ENCODE measurements around the gene DOCK4.

The DOCK4 gene

DNA sequence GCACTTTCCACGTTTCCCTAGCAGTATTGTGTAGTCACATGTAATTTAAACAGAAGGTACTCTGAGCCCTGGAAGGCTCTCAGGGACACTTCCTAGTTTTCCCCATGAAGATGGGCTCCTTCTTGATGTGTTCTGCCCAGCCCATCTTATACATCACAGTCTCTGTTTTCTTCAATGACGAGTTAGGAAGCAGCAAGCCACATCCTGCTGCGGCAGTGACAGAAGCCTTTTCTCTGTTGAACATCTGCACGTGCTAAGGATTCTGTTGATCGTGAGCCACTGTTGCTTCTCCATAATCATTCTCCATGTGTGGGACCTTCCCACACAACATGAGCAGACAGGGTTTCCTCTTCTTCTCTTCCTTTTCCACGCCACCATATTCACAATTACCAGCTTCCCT lies 346.0 kb downstream of the DOCK4 start:
- Histone ChIP-seq H3K23ac (ENCODE audit: low read length) (no peak overlapping the region), H2BK120ac (ENCODE audit: low read depth, low read length) (no peak overlapping the region), H3K79me2 (ENCODE audit: control insufficient read depth, insufficient read depth, low read length) (no peaks in the 10 kb centered on the region), H2BK15ac (replicated peaks; ENCODE audit: low read depth) (no peak overlapping the region), H3K4ac (ENCODE audit: low read depth, low read length) (no peak overlapping the region), H2BK5ac (ENCODE audit: low read length) (no peak overlapping the region), H2AK5ac (ENCODE audit: low read length) (no peak overlapping the region), H3K4me2 (ENCODE audit: low read length) (no peak overlapping the region), H3K27me3 (ENCODE audit: insufficient read depth, low read length, poor library complexity) (no peaks in the 10 kb centered on the region), H3K4me3 (ENCODE audit: low read length) (no peak overlapping the region), H3K27ac (ENCODE audit: low read depth, low read length) (no peak overlapping the region), H3K18ac (ENCODE audit: low read length) (no peak overlapping the region), H4K5ac (ENCODE audit: low read length) (no peak overlapping the region), H3K9ac (ENCODE audit: low read length) (no peak overlapping the region), H3K36me3 (ENCODE audit: control insufficient read depth, insufficient read depth, low read length) (peaks cover 4% of the 10 kb centered on the region), H3K79me1 (ENCODE audit: low read length) (no peaks in the 10 kb centered on the region), H3K56ac (ENCODE audit: low read length) (no peak overlapping the region), H4K8ac (ENCODE audit: low read depth, low read length) (no peak overlapping the region), H3K4me1 (ENCODE audit: control insufficient read depth, low read depth, low read length) (no peaks in the 10 kb centered on the region)
- no CpG with 5 or more reads among the region's 6 CpGs for WGBS (ENCODE audit: extremely low coverage, insufficient coverage, low lambda C conversion rate)
- no peak for DNase-seq

DNA sequence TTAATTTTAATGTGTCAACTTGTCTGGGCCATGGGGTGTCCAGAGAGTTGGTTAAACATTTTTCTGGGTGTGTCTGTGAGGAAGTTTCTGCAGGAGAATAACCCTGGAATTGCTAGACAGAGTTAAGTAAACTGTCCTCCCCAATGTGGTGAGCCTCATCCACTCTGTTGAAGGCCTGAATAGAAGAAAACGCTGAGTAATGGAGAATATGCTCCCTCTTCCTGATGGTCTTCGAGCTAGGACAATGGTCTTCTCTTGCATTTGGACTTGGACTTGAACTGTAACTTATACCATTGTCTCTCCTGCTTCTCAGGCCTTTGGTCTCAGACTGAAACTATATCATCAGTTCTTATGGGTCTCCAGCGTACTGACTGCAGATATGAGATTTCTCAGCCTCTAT lies 347.9 kb downstream of the DOCK4 start:
- no peaks in the 10 kb centered on the region for H3K79me2 ChIP-seq (ENCODE audit: control insufficient read depth, insufficient read depth, low read length)
- no peak overlapping the region for H3K4me3 ChIP-seq (ENCODE audit: low read length)
- no peak overlapping the region for H3K4me2 ChIP-seq (ENCODE audit: low read length)
- no peak overlapping the region for H2AK5ac ChIP-seq (ENCODE audit: low read length)
- no peaks in the 10 kb centered on the region for H3K79me1 ChIP-seq (ENCODE audit: low read length)
- H3K4me1 ChIP-seq (ENCODE audit: control insufficient read depth, low read depth, low read length), result peaks cover 2% of the 10 kb centered on the region
- peaks cover 4% of the 10 kb centered on the region for H3K36me3 ChIP-seq (ENCODE audit: control insufficient read depth, insufficient read depth, low read length)
- no peak overlapping the region for H3K27ac ChIP-seq (ENCODE audit: low read depth, low read length)
- no peak overlapping the region for H2BK15ac ChIP-seq (replicated peaks; ENCODE audit: low read depth)
- H3K4ac ChIP-seq (ENCODE audit: low read depth, low read length), result no peak overlapping the region
- H3K18ac ChIP-seq (ENCODE audit: low read length), result no peak overlapping the region
- no peak overlapping the region for H4K8ac ChIP-seq (ENCODE audit: low read depth, low read length)
- H2BK120ac ChIP-seq (ENCODE audit: low read depth, low read length), result no peak overlapping the region
- no peak overlapping the region for H3K23ac ChIP-seq (ENCODE audit: low read length)
- no CpG with 5 or more reads among the region's 3 CpGs for WGBS (ENCODE audit: extremely low coverage, insufficient coverage, low lambda C conversion rate)
- DNase-seq, result no peak
- no peaks in the 10 kb centered on the region for H3K27me3 ChIP-seq (ENCODE audit: insufficient read depth, low read length, poor library complexity)
- no peak overlapping the region for H3K9ac ChIP-seq (ENCODE audit: low read length)
- H4K5ac ChIP-seq (ENCODE audit: low read length), result no peak overlapping the region
- H3K56ac ChIP-seq (ENCODE audit: low read length), result no peak overlapping the region
- H2BK5ac ChIP-seq (ENCODE audit: low read length), result no peak overlapping the region

DNA sequence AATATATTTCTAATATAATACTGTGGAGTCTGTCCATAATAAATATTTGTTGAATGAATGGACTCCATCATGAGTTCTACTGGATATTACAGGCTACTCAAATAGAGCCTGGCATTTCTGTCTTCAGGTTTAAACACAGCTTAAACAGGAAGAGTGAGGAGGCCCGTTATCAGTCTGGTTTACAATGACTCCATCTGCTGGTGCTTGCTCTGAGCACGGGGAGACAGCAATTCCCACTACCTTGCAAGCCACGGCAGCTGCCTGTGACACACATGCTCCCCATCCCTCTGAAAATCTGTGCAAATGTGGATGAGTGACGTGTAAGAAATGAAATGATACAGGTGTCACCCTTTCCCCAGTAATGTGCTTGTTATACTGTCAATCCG lies 350.4 kb downstream of the DOCK4 start:
- no peak overlapping the region for H2AK5ac ChIP-seq (ENCODE audit: low read length)
- H3K36me3 ChIP-seq (ENCODE audit: control insufficient read depth, insufficient read depth, low read length), result peaks cover 4% of the 10 kb centered on the region
- no peak overlapping the region for H2BK5ac ChIP-seq (ENCODE audit: low read length)
- no peak overlapping the region for H2BK15ac ChIP-seq (replicated peaks; ENCODE audit: low read depth)
- no peak overlapping the region for H4K5ac ChIP-seq (ENCODE audit: low read length)
- peaks cover 8% of the 10 kb centered on the region for H3K4me1 ChIP-seq (ENCODE audit: control insufficient read depth, low read depth, low read length)
- H3K27me3 ChIP-seq (ENCODE audit: insufficient read depth, low read length, poor library complexity), result no peaks in the 10 kb centered on the region
- H3K79me2 ChIP-seq (ENCODE audit: control insufficient read depth, insufficient read depth, low read length), result no peaks in the 10 kb centered on the region
- H3K79me1 ChIP-seq (ENCODE audit: low read length), result no peaks in the 10 kb centered on the region
- no peak overlapping the region for H3K27ac ChIP-seq (ENCODE audit: low read depth, low read length)
- H2BK120ac ChIP-seq (ENCODE audit: low read depth, low read length), result no peak overlapping the region
- peak; percentile 59 for DNase-seq
- no peak overlapping the region for H3K4me2 ChIP-seq (ENCODE audit: low read length)
- H3K18ac ChIP-seq (ENCODE audit: low read length), result no peak overlapping the region
- no peak overlapping the region for H3K9ac ChIP-seq (ENCODE audit: low read length)
- H4K8ac ChIP-seq (ENCODE audit: low read depth, low read length), result no peak overlapping the region
- no peak overlapping the region for H3K56ac ChIP-seq (ENCODE audit: low read length)
- H3K23ac ChIP-seq (ENCODE audit: low read length), result no peak overlapping the region
- no CpG with 5 or more reads among the region's 5 CpGs for WGBS (ENCODE audit: extremely low coverage, insufficient coverage, low lambda C conversion rate)
- no peak overlapping the region for H3K4ac ChIP-seq (ENCODE audit: low read depth, low read length)
- no peak overlapping the region for H3K4me3 ChIP-seq (ENCODE audit: low read length)

DNA sequence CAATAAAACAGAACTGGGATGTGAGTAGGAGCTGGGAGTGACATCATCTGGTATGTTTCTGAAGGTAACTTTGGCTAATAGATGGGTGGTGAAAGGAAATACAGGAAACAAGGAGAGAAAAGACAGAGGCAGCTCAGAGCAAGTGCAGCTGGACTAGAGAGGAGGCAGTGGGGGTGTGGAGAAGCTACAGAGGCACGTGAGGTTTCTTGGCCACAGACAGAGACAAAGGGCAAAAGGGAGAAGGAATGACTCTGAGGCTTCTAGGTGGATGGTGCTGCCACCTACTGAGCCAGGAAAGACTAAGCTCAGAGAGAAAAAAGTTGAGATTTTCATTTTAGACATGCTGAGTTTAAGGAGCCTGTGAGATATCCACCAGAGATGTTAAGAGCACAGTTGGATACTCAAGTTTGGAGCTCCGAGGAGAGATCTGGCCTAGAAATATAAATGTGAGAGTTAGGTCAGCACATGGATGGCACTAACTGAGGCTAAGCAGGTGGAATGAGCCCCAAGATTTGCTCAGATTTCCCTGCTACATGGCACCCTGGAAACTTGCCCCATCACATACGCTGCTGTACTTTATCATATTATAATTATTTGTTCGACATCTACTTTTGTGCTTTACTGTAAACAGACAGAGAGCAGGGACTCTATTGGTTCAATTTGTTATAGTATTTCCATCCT lies 350.9 kb downstream of the DOCK4 start:
- peak; percentile 89 for DNase-seq
- Histone ChIP-seq H3K4me2 (ENCODE audit: low read length) (no peak overlapping the region), H3K4me1 (ENCODE audit: control insufficient read depth, low read depth, low read length) (peaks cover 8% of the 10 kb centered on the region), H3K36me3 (ENCODE audit: control insufficient read depth, insufficient read depth, low read length) (peaks cover 4% of the 10 kb centered on the region), H3K56ac (ENCODE audit: low read length) (peak overlapping the region; percentile 3), H3K23ac (ENCODE audit: low read length) (no peak overlapping the region), H3K18ac (ENCODE audit: low read length) (no peak overlapping the region), H3K27me3 (ENCODE audit: insufficient read depth, low read length, poor library complexity) (no peaks in the 10 kb centered on the region), H3K27ac (ENCODE audit: low read depth, low read length) (peak overlapping the region; percentile 22), H2BK5ac (ENCODE audit: low read length) (no peak overlapping the region), H2BK15ac (replicated peaks; ENCODE audit: low read depth) (no peak overlapping the region), H3K79me1 (ENCODE audit: low read length) (no peaks in the 10 kb centered on the region), H2AK5ac (ENCODE audit: low read length) (no peak overlapping the region), H3K9ac (ENCODE audit: low read length) (no peak overlapping the region), H3K79me2 (ENCODE audit: control insufficient read depth, insufficient read depth, low read length) (no peaks in the 10 kb centered on the region), H3K4me3 (ENCODE audit: low read length) (no peak overlapping the region), H4K5ac (ENCODE audit: low read length) (no peak overlapping the region), H4K8ac (ENCODE audit: low read depth, low read length) (no peak overlapping the region), H2BK120ac (ENCODE audit: low read depth, low read length) (no peak overlapping the region), H3K4ac (ENCODE audit: low read depth, low read length) (no peak overlapping the region)
- WGBS (ENCODE audit: extremely low coverage, insufficient coverage, low lambda C conversion rate), result no CpG with 5 or more reads among the region's 4 CpGs

DNA sequence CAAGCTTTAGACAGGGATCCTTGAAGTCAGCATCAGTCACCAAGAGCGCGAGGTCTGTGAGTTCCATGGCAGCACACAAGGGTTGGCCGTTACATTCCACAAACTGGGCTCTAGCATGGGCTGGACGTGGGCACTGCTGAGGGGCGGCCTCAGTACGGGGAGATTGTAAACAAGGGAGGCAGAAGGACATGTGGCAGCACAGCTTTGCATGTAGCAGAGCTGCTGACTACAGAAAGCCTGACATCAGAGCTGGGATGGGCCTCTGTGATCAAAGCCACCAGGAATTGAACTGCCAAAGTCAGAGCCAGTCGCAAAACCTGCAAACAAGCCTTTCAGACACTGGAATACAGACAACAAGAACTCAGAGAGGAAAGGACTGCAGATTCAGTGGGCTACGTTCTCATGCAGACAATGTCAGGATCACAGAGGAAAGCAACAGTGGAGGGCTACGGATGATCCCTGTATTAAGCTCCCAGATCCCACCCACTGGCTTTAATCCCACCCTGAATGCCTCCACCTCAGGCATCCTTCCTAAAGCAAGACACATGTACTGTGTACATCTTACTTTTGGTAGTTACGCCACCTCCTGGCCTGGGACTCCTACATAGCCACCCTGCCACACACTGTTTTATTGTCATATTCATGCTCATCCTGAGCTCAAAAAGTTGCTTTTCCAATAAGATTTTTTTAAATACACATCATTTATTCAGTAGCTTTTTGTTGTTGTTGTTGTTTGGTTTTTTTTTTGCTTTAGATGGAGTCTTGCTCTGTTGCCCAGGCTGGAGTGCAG lies 352.8 kb downstream of the DOCK4 start:
- Histone ChIP-seq H3K27me3 (ENCODE audit: insufficient read depth, low read length, poor library complexity) (no peaks in the 10 kb centered on the region), H3K27ac (ENCODE audit: low read depth, low read length) (no peak overlapping the region), H4K5ac (ENCODE audit: low read length) (no peak overlapping the region), H3K4me2 (ENCODE audit: low read length) (no peak overlapping the region), H3K4me3 (ENCODE audit: low read length) (no peak overlapping the region), H3K4me1 (ENCODE audit: control insufficient read depth, low read depth, low read length) (peaks cover 8% of the 10 kb centered on the region), H3K23ac (ENCODE audit: low read length) (peak overlapping the region; percentile 4), H3K4ac (ENCODE audit: low read depth, low read length) (no peak overlapping the region), H3K79me2 (ENCODE audit: control insufficient read depth, insufficient read depth, low read length) (no peaks in the 10 kb centered on the region), H2AK5ac (ENCODE audit: low read length) (no peak overlapping the region), H2BK120ac (ENCODE audit: low read depth, low read length) (no peak overlapping the region), H3K56ac (ENCODE audit: low read length) (peak overlapping the region; percentile 72), H2BK15ac (replicated peaks; ENCODE audit: low read depth) (no peak overlapping the region), H3K9ac (ENCODE audit: low read length) (no peak overlapping the region), H3K79me1 (ENCODE audit: low read length) (no peaks in the 10 kb centered on the region), H3K18ac (ENCODE audit: low read length) (no peak overlapping the region), H3K36me3 (ENCODE audit: control insufficient read depth, insufficient read depth, low read length) (peaks cover 2% of the 10 kb centered on the region), H2BK5ac (ENCODE audit: low read length) (peak overlapping the region; percentile 14), H4K8ac (ENCODE audit: low read depth, low read length) (no peak overlapping the region)
- no CpG with 5 or more reads among the region's 10 CpGs for WGBS (ENCODE audit: extremely low coverage, insufficient coverage, low lambda C conversion rate)
- no peak for DNase-seq
